ENCODE results near the gene OR5M3. TPM values are rescaled to one million over a fixed set of nuclear protein-coding genes. Genes with fewer than 3 reads are reported as not detected.
A peak's percentile ranks its signal among the peaks of the same experiment; 100 is the strongest.

Gene OR5M3
- total RNA-seq (2021; ENCODE audit: unreplicated experiment) (not detected), Bru-seq, nascent RNA (not detected), BruChase-seq, experiment 1, labeled RNA remaining after a 2-hour chase (not detected), BruChase-seq, experiment 2, labeled RNA remaining after a 6-hour chase (not detected)
- polyA plus RNA-seq (2012; ENCODE audit: insufficient read length), result not detected
- long read RNA-seq, result 0 reads

GRCh38 chr11:56473252-56473651 is at the start of gene OR5M3:
OR5M3 (minus strand) TSS chr11:56473352; CDS start chr11:56470497, 2,855 bp downstream.
- in situ Hi-C loops (cut with HindIII; ENCODE audit: low pct_unique_long_range_greater_than_20kb, low sequenced_read_pairs) (no loop called here), intact Hi-C loops (cut with micrococcal nuclease; ENCODE audit: unreplicated experiment) (no loop called here)
- Histone ChIP-seq H3K27ac (ENCODE audit: low read length) (no peak within 1 kb of the TSS), H3K9me3 (ENCODE audit: control insufficient read depth, insufficient read depth, low read depth, low read length) (no peaks in the 10 kb centered on the region), H3K36me3 (ENCODE audit: control insufficient read depth, insufficient read depth, low read length) (no peaks in the 10 kb centered on the region), H3K4me3 (ENCODE audit: low read depth in 2 of 2, low read length in 2 of 2) (no peak within 1 kb of the TSS), H3K4me1 (ENCODE audit: control insufficient read depth, insufficient read depth, low read length) (no peaks in the 10 kb centered on the region), H3K27me3 (ENCODE audit: control insufficient read depth, insufficient read depth, low read length) (no peaks in the 10 kb centered on the region)
- no TSS peak for BruUV-seq (replicated peaks)
- no peak for TF ChIP-seq SIN3A (IDR thresholded peaks at IDR 0.05; ENCODE audit: borderline replicate concordance, insufficient read depth, low read depth, low read length)
- TF ChIP-seq, protein P1, sequence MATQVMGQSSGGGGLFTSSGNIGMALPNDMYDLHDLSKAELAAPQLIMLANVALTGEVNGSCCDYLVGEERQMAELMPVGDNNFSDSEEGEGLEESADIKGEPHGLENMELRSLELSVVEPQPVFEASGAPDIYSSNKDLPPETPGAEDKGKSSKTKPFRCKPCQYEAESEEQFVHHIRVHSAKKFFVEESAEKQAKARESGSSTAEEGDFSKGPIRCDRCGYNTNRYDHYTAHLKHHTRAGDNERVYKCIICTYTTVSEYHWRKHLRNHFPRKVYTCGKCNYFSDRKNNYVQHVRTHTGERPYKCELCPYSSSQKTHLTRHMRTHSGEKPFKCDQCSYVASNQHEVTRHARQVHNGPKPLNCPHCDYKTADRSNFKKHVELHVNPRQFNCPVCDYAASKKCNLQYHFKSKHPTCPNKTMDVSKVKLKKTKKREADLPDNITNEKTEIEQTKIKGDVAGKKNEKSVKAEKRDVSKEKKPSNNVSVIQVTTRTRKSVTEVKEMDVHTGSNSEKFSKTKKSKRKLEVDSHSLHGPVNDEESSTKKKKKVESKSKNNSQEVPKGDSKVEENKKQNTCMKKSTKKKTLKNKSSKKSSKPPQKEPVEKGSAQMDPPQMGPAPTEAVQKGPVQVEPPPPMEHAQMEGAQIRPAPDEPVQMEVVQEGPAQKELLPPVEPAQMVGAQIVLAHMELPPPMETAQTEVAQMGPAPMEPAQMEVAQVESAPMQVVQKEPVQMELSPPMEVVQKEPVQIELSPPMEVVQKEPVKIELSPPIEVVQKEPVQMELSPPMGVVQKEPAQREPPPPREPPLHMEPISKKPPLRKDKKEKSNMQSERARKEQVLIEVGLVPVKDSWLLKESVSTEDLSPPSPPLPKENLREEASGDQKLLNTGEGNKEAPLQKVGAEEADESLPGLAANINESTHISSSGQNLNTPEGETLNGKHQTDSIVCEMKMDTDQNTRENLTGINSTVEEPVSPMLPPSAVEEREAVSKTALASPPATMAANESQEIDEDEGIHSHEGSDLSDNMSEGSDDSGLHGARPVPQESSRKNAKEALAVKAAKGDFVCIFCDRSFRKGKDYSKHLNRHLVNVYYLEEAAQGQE (IDR thresholded peaks at IDR 0.05; ENCODE audit: insufficient read depth in 1 of 2, low read depth in 2 of 2, low read length in 1 of 2), result no peak
- ChIA-PET CTCF (no interaction called here), POLR2A (no interaction called here)
- DNase-seq (ENCODE audit: low read depth, low spot score) (no peak), ATAC-seq (no peak)

DNA sequence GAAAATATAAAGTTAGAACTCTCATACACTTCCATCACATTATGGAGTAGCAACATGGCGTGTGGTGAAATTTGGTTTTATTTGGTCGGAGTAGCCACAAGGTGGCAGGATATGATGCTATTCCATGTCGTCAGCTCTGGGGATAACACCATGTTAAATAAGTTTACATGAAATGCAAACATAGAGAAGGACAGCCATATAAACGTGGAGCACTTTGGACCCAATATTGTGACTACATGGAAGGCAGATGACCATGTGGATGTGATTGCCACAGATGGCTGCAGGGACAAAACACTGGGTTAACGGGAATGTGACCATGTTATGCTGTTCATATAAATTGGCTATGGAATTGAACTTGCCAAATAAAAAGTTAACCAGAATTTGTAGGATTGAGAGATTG is 48.9 kb upstream of the OR5M3 start:
- Histone ChIP-seq H3K4me1 (ENCODE audit: control insufficient read depth, insufficient read depth, low read length) (no peaks in the 10 kb centered on the region), H3K4me3 (ENCODE audit: low read depth in 2 of 2, low read length in 2 of 2) (no peak overlapping the region), H3K36me3 (ENCODE audit: control insufficient read depth, insufficient read depth, low read length) (no peaks in the 10 kb centered on the region), H3K27me3 (ENCODE audit: control insufficient read depth, insufficient read depth, low read length) (no peaks in the 10 kb centered on the region), H3K27ac (ENCODE audit: low read length) (no peak overlapping the region), H3K9me3 (ENCODE audit: control insufficient read depth, insufficient read depth, low read depth, low read length) (no peaks in the 10 kb centered on the region)
- POLR2A ChIA-PET, result no interaction called here
- CTCF ChIA-PET, result no interaction called here
- intact Hi-C loops (cut with micrococcal nuclease; ENCODE audit: unreplicated experiment), result loop anchor here (10.0 kb wide), 1 partner anchor 263 kb away; no protein-coding TSS in a partner anchor
- no peak for TF ChIP-seq SIN3A (IDR thresholded peaks at IDR 0.05; ENCODE audit: borderline replicate concordance, insufficient read depth, low read depth, low read length)
- TF ChIP-seq TCF7L2 (IDR thresholded peaks at IDR 0.05; ENCODE audit: low read depth, low read length), result no peak
- TF ChIP-seq, protein P1 (IDR thresholded peaks at IDR 0.05; ENCODE audit: insufficient read depth in 1 of 2, low read depth in 2 of 2, low read length in 1 of 2), result no peak
- TF ChIP-seq CTCF (IDR thresholded peaks at IDR 0.05), result peak; percentile 24; the same call in 1 of the 2 replicates
- no peak for TF ChIP-seq POLR2AphosphoS5 (IDR thresholded peaks at IDR 0.05; ENCODE audit: low read depth, low read length)
- in situ Hi-C loops (cut with HindIII; ENCODE audit: low pct_unique_long_range_greater_than_20kb, low sequenced_read_pairs), result no loop called here
- DNase-seq (ENCODE audit: low read depth, low spot score), result no peak
- no peak for ATAC-seq
- no TSS peak for BruUV-seq (replicated peaks)
